Neural progenitor cell (in vitro differentiated cells): ENCODE measurements around the gene EIF4A3.

ENCODE experiments used
- CTCF ChIP-seq: fragments of 200-600 bp; sonication (generic); IDR thresholded peaks from 2 replicates; pipeline ENCODE4 v1.5.1; 2017; ENCODE audit warnings: antibody characterized with exemption, mild to moderate bottlenecking
- EZH2 ChIP-seq: fragments of 200-600 bp; sonication (generic); IDR thresholded peaks from 2 replicates; pipeline ENCODE4 v1.6.1; 2017; ENCODE audit warnings: antibody characterized with exemption, mild to moderate bottlenecking, moderate library complexity

GRCh38 chr17:80184423-80184714, 37.4 kb upstream of the EIF4A3 start:
- TF ChIP-seq CTCF (no peak), EZH2 (no peak)
